ENCODE data around the gene SEMA3B.
"Not testable (repeated sequence)": the region's sequence is repeated elsewhere in the genome, so short reads cannot be mapped to it uniquely, and the experiment has no call there.

SEMA3B gene

DNA sequence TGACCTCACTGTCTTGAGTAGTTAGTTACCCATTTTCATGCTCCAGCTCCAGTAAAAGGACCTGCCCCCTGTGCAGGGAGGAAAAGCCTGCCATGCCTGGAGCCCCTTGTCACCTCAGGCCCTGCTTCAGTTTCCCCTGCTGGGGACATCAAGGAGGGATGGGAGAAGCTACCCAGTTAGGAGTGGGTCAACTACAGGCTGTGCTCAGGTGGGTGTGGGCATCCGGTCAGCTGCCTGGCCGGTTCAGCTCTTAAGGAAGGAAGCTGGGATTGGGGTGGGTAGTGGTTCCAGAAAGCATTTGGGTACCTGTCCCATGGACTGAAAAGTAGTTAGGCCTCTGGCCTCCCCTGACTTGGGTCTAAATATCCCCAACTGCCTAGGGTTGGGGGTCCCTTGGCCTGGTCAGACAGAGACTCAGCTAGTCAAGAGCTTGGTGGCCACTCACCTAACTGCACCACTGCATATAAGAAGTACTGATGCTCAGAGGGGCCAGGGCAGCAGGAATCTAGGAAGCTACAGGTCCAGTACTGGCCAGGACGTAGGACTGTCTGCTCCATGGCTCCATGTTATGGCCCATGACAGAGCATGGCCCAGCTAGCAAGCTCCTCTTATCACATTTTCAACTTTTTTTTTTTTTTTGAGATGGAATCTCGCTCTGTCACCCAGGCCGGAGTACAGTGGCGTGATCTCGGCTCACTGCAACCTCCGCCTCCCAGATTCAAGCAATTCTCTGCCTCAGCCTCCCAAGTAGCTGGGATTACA is 10.5 kb downstream of the SEMA3B start:
- WGBS (ENCODE audit: insufficient coverage, insufficient read length), result no CpG with 5 or more reads among the region's 8 CpGs

DNA sequence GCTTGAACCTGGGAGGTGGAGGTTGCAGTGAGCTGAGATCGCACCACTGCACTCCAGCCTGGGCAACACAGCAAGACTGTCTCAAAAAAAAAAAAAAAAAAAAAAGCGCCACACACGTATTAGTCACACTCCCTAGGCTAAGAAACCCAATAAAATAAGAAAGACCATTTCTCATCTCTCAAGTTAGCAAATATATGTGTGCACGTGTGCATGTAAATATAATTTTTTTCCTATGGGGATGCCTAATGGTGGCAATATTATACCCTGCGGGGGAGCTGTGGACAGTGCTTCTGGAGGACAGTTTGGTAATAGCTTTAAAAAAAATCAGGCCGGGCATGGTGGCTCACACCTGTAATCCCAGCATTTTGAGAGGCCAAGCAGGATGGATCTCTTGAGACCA is 15.2 kb downstream of the SEMA3B start:
- no CpG with 5 or more reads among the region's 6 CpGs for WGBS (ENCODE audit: insufficient coverage, insufficient read length)
- not testable (repeated sequence) for H3K4me1 ChIP-seq (ENCODE audit: control insufficient read depth, insufficient read depth, low read length); H3K27ac ChIP-seq (ENCODE audit: low read length); H3K27me3 ChIP-seq (ENCODE audit: control insufficient read depth, insufficient read depth, low read length); DNase-seq (ENCODE audit: low read depth, low spot score); H3K4me3 ChIP-seq (ENCODE audit: low read length); H3K9me3 ChIP-seq (ENCODE audit: control insufficient read depth, insufficient read depth, low read length)
- peaks cover 19% of the 10 kb centered on the region for H3K36me3 ChIP-seq (ENCODE audit: control insufficient read depth, insufficient read depth, low read length)

More for the DNA sequence above, 10.5 kb downstream of the SEMA3B start:
- no peaks in the 10 kb centered on the region for H3K9me3 ChIP-seq (ENCODE audit: control insufficient read depth, insufficient read depth, low read length)
- H3K27ac ChIP-seq (ENCODE audit: low read length), result no peak overlapping the region
- H3K27me3 ChIP-seq (ENCODE audit: control insufficient read depth, insufficient read depth, low read length), result peaks cover 5% of the 10 kb centered on the region; the same call in 1 of the 2 replicates
- no peaks in the 10 kb centered on the region for H3K36me3 ChIP-seq (ENCODE audit: control insufficient read depth, insufficient read depth, low read length)
- DNase-seq (ENCODE audit: low read depth, low spot score), result no peak
- peaks cover 9% of the 10 kb centered on the region for H3K4me1 ChIP-seq (ENCODE audit: control insufficient read depth, insufficient read depth, low read length)
- no peak overlapping the region for H3K4me3 ChIP-seq (ENCODE audit: low read length)

DNA sequence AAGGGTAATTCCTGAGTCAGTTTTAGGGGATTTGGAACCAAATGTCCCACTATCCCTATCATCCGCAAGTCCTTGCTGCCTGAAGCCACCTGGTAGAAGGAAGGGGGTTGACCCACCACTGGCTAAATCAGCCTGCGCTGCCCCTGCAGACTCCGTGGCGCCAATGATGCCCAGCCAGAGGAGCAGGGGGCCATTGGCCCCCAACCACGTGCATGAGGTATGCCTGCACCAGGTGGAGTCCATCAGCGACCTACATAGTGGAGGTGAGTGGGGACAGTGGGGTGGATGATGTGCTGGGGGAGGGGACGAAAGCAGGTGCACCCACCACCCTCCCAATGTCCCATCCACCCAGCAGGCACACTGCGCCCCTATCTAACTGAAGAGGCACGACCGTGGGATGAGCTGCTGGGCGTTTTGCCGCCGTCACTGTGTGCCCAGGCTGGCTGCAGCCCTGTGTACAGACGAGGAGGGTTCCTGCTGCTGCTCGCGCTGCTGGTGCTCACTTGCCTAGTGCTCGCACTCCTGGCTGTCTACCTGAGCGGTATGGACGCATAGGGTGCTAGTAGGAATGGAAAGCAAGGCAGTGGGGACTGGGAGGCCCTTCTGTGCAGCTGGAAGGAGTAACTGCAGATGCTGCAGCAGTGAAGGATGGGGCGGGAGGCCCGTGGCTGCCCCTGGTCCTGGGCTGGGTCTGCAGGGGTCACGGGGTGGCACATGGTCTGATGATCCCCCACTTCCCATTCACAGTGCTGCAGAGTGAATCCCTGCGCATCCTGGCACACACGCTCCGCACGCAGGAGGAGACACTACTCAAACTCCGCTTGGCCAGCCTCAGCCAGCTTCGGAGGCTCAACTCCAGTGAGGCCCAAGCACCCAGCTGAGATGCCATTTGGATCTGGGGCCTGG is 17.6 kb downstream of the SEMA3B start:
- Histone ChIP-seq H3K27me3 (ENCODE audit: control insufficient read depth, insufficient read depth, low read length) (no peaks in the 10 kb centered on the region), H3K27ac (ENCODE audit: low read length) (no peak overlapping the region), H3K36me3 (ENCODE audit: control insufficient read depth, insufficient read depth, low read length) (peaks cover 35% of the 10 kb centered on the region), H3K4me3 (ENCODE audit: low read length) (no peak overlapping the region), H3K4me1 (ENCODE audit: control insufficient read depth, insufficient read depth, low read length) (no peaks in the 10 kb centered on the region), H3K9me3 (ENCODE audit: control insufficient read depth, insufficient read depth, low read length) (no peaks in the 10 kb centered on the region)
- no peak for DNase-seq (ENCODE audit: low read depth, low spot score)
- no CpG with 5 or more reads among the region's 28 CpGs for WGBS (ENCODE audit: insufficient coverage, insufficient read length)

DNA sequence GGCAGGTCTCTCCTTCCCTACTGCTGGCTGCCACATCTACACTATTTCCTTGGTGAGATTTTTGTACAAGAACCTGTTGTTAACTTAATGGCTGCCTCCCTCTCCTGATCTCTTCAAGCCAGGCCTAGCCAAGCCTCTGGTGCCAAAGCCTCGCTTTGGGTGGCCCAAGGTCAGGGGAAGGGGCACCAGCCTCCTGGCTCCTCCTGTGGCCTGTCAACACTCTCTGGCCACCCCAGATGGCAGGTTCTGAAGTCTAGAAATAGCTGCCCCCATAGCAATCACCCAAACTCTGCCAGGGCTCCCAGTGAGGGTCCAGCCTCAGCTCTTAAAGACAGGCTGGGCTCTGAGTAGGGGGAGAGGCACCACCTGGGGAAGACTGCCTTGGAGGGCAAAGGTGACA is 18.3 kb downstream of the SEMA3B start:
- Histone ChIP-seq H3K9me3 (ENCODE audit: control insufficient read depth, insufficient read depth, low read length) (no peaks in the 10 kb centered on the region), H3K4me1 (ENCODE audit: control insufficient read depth, insufficient read depth, low read length) (no peaks in the 10 kb centered on the region), H3K27me3 (ENCODE audit: control insufficient read depth, insufficient read depth, low read length) (no peaks in the 10 kb centered on the region), H3K4me3 (ENCODE audit: low read length) (no peak overlapping the region), H3K36me3 (ENCODE audit: control insufficient read depth, insufficient read depth, low read length) (peaks cover 35% of the 10 kb centered on the region), H3K27ac (ENCODE audit: low read length) (no peak overlapping the region)
- no CpG with 5 or more reads among the region's 1 CpG for WGBS (ENCODE audit: insufficient coverage, insufficient read length)
- no peak for DNase-seq (ENCODE audit: low read depth, low spot score)

DNA sequence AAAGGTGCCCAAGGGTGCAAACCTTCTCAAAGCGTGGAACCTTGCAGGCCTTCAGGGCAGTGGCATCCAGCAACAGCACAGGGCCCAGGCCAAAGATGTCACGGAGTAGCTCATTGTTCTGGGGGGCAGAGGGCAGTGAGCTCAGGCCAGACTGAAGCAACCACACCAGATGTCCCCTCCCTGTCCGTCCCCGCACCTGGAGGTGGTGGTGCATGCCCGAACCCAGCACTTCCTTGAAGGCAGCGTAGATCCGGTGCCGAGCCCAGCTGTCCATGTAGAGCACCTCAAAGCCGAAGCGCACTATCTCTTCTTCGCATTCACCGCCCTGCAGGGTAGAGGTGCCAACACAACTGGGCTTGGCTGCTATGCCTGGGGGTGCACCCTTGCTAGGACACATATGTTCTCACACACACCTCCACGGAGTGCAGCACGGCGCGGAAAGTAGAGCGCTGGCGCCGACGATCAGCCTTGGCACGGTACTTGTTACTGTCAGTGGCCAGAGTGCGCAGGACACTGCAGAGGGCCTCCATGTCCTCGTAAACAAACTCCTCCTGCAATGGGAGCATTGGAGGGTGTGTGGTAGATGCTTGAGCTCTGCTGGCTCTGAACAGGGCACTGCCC is 19.6 kb downstream of the SEMA3B start:
- Histone ChIP-seq H3K27ac (ENCODE audit: low read length) (no peak overlapping the region), H3K4me3 (ENCODE audit: low read length) (no peak overlapping the region), H3K9me3 (ENCODE audit: control insufficient read depth, insufficient read depth, low read length) (no peaks in the 10 kb centered on the region), H3K27me3 (ENCODE audit: control insufficient read depth, insufficient read depth, low read length) (no peaks in the 10 kb centered on the region), H3K4me1 (ENCODE audit: control insufficient read depth, insufficient read depth, low read length) (peaks cover 1% of the 10 kb centered on the region; the same call in 1 of the 2 replicates), H3K36me3 (ENCODE audit: control insufficient read depth, insufficient read depth, low read length) (peaks cover 35% of the 10 kb centered on the region)
- no peak for DNase-seq (ENCODE audit: low read depth, low spot score)
- no CpG with 5 or more reads among the region's 23 CpGs for WGBS (ENCODE audit: insufficient coverage, insufficient read length)

DNA sequence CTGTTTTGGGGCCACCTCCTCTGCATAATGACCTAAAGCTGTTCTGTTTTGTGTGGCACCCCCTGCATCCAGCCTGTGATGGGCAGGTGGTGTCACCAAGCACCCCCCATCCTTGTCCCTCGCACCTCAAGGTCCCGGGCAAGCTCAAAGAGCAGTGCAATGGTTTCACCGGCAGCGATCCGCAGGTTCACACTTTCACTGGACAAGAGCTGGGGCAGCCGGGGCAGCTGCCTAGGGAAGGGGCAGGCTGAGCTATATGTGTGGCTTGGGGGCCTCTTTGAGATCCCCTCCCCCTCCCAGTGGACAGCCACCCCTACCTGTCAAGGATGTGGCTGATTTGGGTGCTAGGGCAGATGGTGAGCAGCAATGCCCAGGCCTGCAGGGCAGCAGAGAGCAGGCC is 20.2 kb downstream of the SEMA3B start:
- no peaks in the 10 kb centered on the region for H3K9me3 ChIP-seq (ENCODE audit: control insufficient read depth, insufficient read depth, low read length)
- H3K36me3 ChIP-seq (ENCODE audit: control insufficient read depth, insufficient read depth, low read length), result peaks cover 35% of the 10 kb centered on the region
- H3K4me1 ChIP-seq (ENCODE audit: control insufficient read depth, insufficient read depth, low read length), result peaks cover 1% of the 10 kb centered on the region; the same call in 1 of the 2 replicates
- H3K27me3 ChIP-seq (ENCODE audit: control insufficient read depth, insufficient read depth, low read length), result no peaks in the 10 kb centered on the region
- no peak overlapping the region for H3K27ac ChIP-seq (ENCODE audit: low read length)
- H3K4me3 ChIP-seq (ENCODE audit: low read length), result no peak overlapping the region
- WGBS (ENCODE audit: insufficient coverage, insufficient read length), result no CpG with 5 or more reads among the region's 6 CpGs
- no peak for DNase-seq (ENCODE audit: low read depth, low spot score)

DNA sequence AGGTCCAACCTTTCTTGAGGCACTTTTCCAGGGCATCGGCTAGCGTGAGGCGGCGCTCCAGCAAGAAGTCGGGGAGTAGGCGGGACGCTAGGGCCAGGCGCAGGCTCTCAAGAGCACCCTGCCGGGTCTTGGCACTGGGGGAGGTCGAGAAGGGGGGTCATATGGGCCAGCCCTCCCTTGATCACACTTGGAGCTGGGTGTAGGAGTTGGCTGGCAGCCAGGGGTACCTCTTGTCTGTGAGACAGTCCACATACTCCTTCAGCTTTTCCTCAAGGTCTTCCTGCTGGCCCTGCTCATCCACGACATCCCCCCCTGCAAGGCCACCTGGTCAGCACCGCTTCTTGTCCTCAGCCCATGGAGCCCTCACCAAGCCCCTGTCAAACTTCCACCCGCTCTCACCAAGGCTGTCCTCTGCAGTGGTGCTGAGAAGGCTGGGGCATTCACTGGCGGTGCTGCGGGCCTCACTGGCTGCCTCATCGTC is 21.3 kb downstream of the SEMA3B start:
- DNase-seq (ENCODE audit: low read depth, low spot score), result no peak
- H3K36me3 ChIP-seq (ENCODE audit: control insufficient read depth, insufficient read depth, low read length), result peaks cover 35% of the 10 kb centered on the region
- H3K27me3 ChIP-seq (ENCODE audit: control insufficient read depth, insufficient read depth, low read length), result no peaks in the 10 kb centered on the region
- H3K4me3 ChIP-seq (ENCODE audit: low read length), result no peak overlapping the region
- peaks cover 1% of the 10 kb centered on the region; the same call in 1 of the 2 replicates for H3K4me1 ChIP-seq (ENCODE audit: control insufficient read depth, insufficient read depth, low read length)
- no CpG with 5 or more reads among the region's 16 CpGs for WGBS (ENCODE audit: insufficient coverage, insufficient read length)
- no peaks in the 10 kb centered on the region for H3K9me3 ChIP-seq (ENCODE audit: control insufficient read depth, insufficient read depth, low read length)
- H3K27ac ChIP-seq (ENCODE audit: low read length), result no peak overlapping the region

DNA sequence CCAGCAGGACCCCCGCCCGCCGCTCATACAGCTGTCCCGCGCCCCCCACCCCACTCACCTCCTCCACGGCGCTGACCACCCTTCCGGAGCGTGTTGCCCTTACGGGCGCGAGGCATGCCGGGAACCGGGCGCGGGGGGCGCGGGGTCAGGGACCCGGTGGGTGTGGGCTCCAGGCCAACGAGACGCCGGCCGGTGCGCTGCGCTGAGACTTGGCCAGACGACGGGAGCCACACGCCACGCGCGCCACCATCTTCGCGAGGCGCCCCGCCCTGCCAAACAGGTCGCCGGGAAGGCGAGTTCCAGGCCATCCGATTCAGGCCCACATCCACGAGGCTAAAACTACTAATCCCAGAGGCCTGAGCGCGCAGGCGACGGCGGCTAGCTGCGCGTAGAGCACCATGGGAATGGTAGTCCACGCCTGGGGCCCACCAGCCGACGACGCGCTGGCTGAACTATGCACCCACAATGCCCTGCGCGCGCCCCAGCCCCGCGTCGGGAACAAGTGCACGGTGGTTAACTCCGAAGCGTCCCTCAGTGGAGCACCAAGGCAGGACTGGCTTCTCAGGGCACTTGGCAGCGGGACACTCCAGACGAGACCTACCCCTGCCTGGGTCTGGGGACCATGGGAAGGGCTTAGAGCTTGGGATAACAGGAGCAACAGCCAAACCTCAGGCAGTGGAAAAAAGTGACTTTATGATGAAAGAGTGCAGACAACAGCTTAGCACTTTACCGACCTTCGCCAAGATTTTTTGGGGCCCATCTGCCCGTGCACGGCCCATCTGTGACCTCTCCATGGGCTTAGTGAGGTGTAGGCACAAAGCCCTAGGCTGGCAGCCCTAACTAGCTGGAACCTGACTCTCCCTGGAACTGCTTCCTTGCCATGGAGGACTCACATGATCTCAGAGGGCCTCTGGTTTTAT is 23.5 kb downstream of the SEMA3B start, which contains the start of gene IFRD2:
Gene IFRD2, minus strand, starts transcription at position 271 of the 920 bp plus-strand sequence. Its CDS starts 155 bp downstream, at position 116.
- Histone ChIP-seq H3K27me3 (ENCODE audit: control insufficient read depth, insufficient read depth, low read length) (no peaks in the 10 kb centered on the region), H3K27ac (ENCODE audit: low read length) (no peak within 1 kb of the TSS), H3K9me3 (ENCODE audit: control insufficient read depth, insufficient read depth, low read length) (no peaks in the 10 kb centered on the region), H3K4me3 (ENCODE audit: low read length) (peak within 1 kb of the TSS; percentile 74), H3K36me3 (ENCODE audit: control insufficient read depth, insufficient read depth, low read length) (peaks cover 28% of the 10 kb centered on the region), H3K4me1 (ENCODE audit: control insufficient read depth, insufficient read depth, low read length) (peaks cover 1% of the 10 kb centered on the region; the same call in 1 of the 2 replicates)
- WGBS (ENCODE audit: insufficient coverage, insufficient read length), result no CpG with 5 or more reads among the region's 67 CpGs
- peak; percentile 98 for DNase-seq (ENCODE audit: low read depth, low spot score)

DNA sequence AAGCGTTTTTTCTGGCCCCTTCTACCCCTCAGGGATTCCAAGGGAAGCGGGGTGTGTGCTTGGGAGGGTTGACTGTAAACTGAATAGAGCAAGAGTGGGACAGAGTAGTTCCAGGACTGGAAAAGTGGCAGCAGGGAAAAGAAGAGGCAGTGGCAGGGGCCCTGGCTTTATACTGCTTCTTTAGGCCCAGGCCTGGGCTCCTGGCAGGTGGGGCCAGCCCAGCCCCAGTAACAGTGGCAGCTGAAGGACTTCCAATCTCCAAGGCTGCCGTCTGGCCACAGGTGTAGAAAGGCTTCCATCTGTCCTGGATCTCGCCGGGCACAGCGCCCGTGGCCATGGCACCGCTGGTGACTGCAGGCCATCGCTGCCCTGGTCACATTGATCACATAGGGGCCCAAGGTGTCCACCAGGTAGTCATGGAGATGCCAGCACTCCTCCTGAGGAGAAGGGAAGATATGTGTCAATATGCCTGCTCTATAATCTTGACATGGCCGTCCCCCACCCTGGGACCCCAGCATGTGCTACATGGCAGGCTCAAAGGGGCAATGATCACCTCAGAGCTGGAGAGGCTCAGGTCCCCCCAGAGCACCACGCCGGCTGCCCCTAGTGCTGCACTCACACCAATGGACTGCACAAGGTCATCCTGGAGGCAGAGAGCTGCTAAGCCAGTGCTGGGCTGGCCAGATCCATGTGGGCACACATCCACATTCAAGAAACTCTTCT is 24.3 kb downstream of the SEMA3B start:
- no peak for DNase-seq (ENCODE audit: low read depth, low spot score)
- Histone ChIP-seq H3K27ac (ENCODE audit: low read length) (no peak overlapping the region), H3K9me3 (ENCODE audit: control insufficient read depth, insufficient read depth, low read length) (no peaks in the 10 kb centered on the region), H3K4me3 (ENCODE audit: low read length) (no peak overlapping the region), H3K36me3 (ENCODE audit: control insufficient read depth, insufficient read depth, low read length) (peaks cover 24% of the 10 kb centered on the region), H3K4me1 (ENCODE audit: control insufficient read depth, insufficient read depth, low read length) (peaks cover 1% of the 10 kb centered on the region; the same call in 1 of the 2 replicates), H3K27me3 (ENCODE audit: control insufficient read depth, insufficient read depth, low read length) (no peaks in the 10 kb centered on the region)
- no CpG with 5 or more reads among the region's 12 CpGs for WGBS (ENCODE audit: insufficient coverage, insufficient read length)
